ENCODE data around the gene APIP. TPM values are rescaled to one million over a fixed set of nuclear protein-coding genes. Genes with fewer than 3 reads are reported as not detected.

The APIP gene
- total and polyA plus RNA-seq, 10 donors: 18.2 to 33.2 (median 26.1) TPM

DNA sequence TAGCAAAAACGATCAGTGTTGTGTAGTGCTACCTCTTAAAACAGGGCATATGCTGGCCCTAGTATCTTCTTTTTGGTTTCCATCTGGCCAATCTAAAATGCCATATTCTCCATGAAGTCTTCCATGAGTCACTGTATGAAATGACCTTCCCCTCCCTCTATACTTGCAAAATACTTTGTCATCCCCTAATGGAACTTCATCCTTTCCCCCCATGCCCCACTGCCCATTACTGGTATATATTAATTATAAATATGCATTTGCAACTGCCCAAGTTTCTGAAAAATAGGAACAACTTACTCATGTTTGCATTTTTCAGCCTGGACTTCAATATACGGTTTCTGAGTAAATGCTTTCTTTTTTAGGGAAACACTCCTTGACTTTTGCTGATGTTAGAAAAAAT lies 4.5 kb downstream of the APIP start:
- Histone ChIP-seq H3K36me3 (peaks cover 0 to 20% (median 3%) of the 10 kb centered on the region in 6 donors), H3K4me1 (peaks cover 5 to 50% (median 25%) of the 10 kb centered on the region in 6 donors), H3K9me3 (no peaks in the 10 kb centered on the region), H3K27me3 (replicated peaks in 1 of 7) (no peaks in the 10 kb centered on the region), H3K4me3 (no peak overlapping the region), H3K27ac (no peak overlapping the region)
- DNase-seq: no peak
- 74 to 90% (median 84%) methylated on average over 2 of the region's 2 CpGs for WGBS, 5 donors
- no peak for TF ChIP-seq POLR2A (IDR thresholded peaks at IDR 0.05)
- no peak for TF ChIP-seq POLR2AphosphoS5 (IDR thresholded peaks at IDR 0.05)
- TF ChIP-seq, protein P1, sequence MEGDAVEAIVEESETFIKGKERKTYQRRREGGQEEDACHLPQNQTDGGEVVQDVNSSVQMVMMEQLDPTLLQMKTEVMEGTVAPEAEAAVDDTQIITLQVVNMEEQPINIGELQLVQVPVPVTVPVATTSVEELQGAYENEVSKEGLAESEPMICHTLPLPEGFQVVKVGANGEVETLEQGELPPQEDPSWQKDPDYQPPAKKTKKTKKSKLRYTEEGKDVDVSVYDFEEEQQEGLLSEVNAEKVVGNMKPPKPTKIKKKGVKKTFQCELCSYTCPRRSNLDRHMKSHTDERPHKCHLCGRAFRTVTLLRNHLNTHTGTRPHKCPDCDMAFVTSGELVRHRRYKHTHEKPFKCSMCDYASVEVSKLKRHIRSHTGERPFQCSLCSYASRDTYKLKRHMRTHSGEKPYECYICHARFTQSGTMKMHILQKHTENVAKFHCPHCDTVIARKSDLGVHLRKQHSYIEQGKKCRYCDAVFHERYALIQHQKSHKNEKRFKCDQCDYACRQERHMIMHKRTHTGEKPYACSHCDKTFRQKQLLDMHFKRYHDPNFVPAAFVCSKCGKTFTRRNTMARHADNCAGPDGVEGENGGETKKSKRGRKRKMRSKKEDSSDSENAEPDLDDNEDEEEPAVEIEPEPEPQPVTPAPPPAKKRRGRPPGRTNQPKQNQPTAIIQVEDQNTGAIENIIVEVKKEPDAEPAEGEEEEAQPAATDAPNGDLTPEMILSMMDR (IDR thresholded peaks at IDR 0.05 in 8 of 11, conservative IDR thresholded peaks at IDR 0.05 in 3 of 11): no peak
- intact Hi-C loops (cut with DNase I; ENCODE audit: low total_unique reads): no loop called here

DNA sequence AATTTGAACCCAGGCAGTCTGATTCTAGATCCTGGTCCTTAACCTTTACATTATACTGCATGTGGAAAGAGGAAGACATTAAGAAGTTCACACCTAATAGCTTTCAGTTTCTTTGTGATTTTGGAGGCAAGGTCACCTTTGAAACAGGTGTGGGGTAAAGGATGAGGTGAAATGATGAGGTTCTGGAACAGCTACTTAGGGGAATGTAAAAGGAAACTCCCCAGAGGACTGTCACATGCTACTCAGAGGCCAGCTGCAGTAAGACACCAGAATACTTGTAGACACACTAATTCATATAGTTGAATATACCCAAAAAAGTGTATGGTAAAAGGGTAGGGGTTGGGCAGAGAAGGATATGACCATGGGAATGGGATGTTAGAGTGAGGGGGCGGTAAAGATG lies 5.4 kb downstream of the APIP start:
- intact Hi-C loops (cut with DNase I; ENCODE audit: low total_unique reads): no loop called here
- H3K27ac ChIP-seq: no peak overlapping the region
- H3K4me3 ChIP-seq: no peak overlapping the region
- H3K36me3 ChIP-seq: peaks cover 0 to 26% (median 3%) of the 10 kb centered on the region in 6 donors
- 91 to 100% (median 95%) methylated on average over 1 of the region's 1 CpG for WGBS, 5 donors
- H3K9me3 ChIP-seq: no peaks in the 10 kb centered on the region
- DNase-seq: no peak
- TF ChIP-seq POLR2AphosphoS5 (IDR thresholded peaks at IDR 0.05): no peak
- no peak for TF ChIP-seq POLR2A (IDR thresholded peaks at IDR 0.05)
- TF ChIP-seq, protein P1 (IDR thresholded peaks at IDR 0.05 in 8 of 11, conservative IDR thresholded peaks at IDR 0.05 in 3 of 11): no peak
- H3K27me3 ChIP-seq (replicated peaks in 1 of 7): no peaks in the 10 kb centered on the region
- peaks cover 5 to 50% (median 23%) of the 10 kb centered on the region in 6 donors for H3K4me1 ChIP-seq

DNA sequence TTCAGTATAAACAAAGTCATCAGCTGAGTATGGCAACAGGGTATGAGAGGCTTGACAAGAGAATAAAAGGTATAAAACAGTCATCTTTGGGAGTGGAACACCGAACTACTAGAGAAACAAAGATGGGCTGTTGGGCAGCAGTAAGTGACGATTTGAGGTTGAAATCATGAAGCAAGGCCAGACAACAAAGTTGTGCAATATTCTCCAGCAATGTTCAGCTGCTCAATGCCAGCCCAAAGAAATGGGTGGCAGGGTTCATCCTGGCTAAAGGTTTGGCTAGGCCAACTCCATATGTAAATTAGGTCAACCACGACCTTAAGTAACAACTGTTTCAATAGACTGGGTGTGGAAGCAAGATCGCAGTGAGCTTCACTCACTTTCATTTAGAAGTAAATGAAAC lies 6.2 kb downstream of the APIP start:
- no peaks in the 10 kb centered on the region for H3K9me3 ChIP-seq
- peaks cover under 1 to 42% (median 18%) of the 10 kb centered on the region in 6 donors for H3K4me1 ChIP-seq
- H3K36me3 ChIP-seq: peaks cover 0 to 26% (median 3%) of the 10 kb centered on the region in 6 donors
- intact Hi-C loops (cut with DNase I; ENCODE audit: low total_unique reads): no loop called here
- peak overlapping the region in 1 of 8 donors; percentile 25 for H3K27ac ChIP-seq
- no peak overlapping the region for H3K4me3 ChIP-seq
- no peaks in the 10 kb centered on the region for H3K27me3 ChIP-seq (replicated peaks in 1 of 7)
- TF ChIP-seq POLR2AphosphoS5 (IDR thresholded peaks at IDR 0.05) (no peak), POLR2A (IDR thresholded peaks at IDR 0.05) (no peak)
- TF ChIP-seq, protein P1 (IDR thresholded peaks at IDR 0.05 in 8 of 11, conservative IDR thresholded peaks at IDR 0.05 in 3 of 11): no peak
- DNase-seq: no peak
- WGBS, 5 donors: 42 to 80% (median 56%) methylated on average over 4 of the region's 4 CpGs

DNA sequence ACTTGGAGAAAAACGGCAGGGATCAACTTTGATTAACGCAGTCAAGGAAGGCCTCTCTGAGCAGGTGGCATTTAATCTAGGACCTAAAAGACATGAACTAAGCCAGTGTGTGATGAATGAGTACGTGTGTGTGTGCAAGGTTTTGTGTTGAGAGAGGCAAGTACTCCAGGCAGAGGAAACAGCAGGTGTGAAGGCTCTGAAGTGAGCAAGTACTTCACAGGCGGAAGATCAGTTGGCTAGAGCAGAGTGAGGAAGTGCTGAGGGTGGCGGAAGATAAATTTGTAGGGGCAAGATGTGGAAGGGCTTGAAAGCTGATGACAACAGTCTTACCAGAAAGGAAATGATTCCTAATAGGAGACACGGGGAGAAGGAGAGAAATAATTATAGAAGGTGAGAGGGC lies 6.8 kb downstream of the APIP start:
- Histone ChIP-seq H3K4me3 (no peak overlapping the region), H3K9me3 (no peaks in the 10 kb centered on the region), H3K36me3 (peaks cover 0 to 26% (median 3%) of the 10 kb centered on the region in 6 donors), H3K27ac (no peak overlapping the region), H3K27me3 (replicated peaks in 1 of 7) (no peaks in the 10 kb centered on the region), H3K4me1 (peaks cover 0 to 36% (median 13%) of the 10 kb centered on the region in 6 donors)
- DNase-seq: no peak
- WGBS, 5 donors: 53 to 76% (median 64%) methylated on average over 6 of the region's 6 CpGs
- intact Hi-C loops (cut with DNase I; ENCODE audit: low total_unique reads): no loop called here
- TF ChIP-seq POLR2AphosphoS5 (IDR thresholded peaks at IDR 0.05): no peak
- TF ChIP-seq, protein P1 (IDR thresholded peaks at IDR 0.05 in 8 of 11, conservative IDR thresholded peaks at IDR 0.05 in 3 of 11): no peak
- no peak for TF ChIP-seq POLR2A (IDR thresholded peaks at IDR 0.05)
